H1 (cell line): ENCODE data around the gene EXOC1L. TPM values are rescaled to one million over a fixed set of nuclear protein-coding genes. Genes with fewer than 3 reads are reported as not detected.

Experiments used
- CBX5 ChIP-seq: fragments of 300-800, 300-1000 bp; sonication (generic); IDR thresholded peaks from 2 replicates; pipeline ENCODE4 v1.7.1; 2016; ENCODE audit warnings: antibody characterized with exemption, low read length, low read depth
- FOSL1 ChIP-seq: IDR thresholded peaks from 2 replicates; pipeline ENCODE4 v1.6.1; 2011; ENCODE audit warnings: mild to moderate bottlenecking, low read depth, low read length, moderate library complexity; ENCODE audit not compliant: insufficient read depth
- polyA plus RNA-seq, 7 experiments: library from polyadenylated mRNA; depleted of rRNA in 3 of 7; stranded (reverse) in 5 of 7; unstranded in 2 of 7; fragments of >200 nt in 5 of 7; fragments of 200-250 nt in 2 of 7; gene quantifications; 1 replicate in 5 of 7; 2 replicates in 1 of 7; 4 replicates in 1 of 7; pipeline versions ENCODE4 v1.2.1 to v1.2.3, GENCODE V29; 2011 to 2013; ENCODE audit warnings: missing spikeins in 2 of 7, mixed read lengths in 2 of 7
- total RNA-seq: library from RNA; stranded (reverse); fragmentation: NEBNext Ultra II Directional; extraction: Animal tissue kit (Norgen Biotek cat#: 25700); gene quantifications from 2 replicates; pipeline ENCODE4 v1.2.1, GENCODE V29; 2021

Gene EXOC1L
- total and polyA plus RNA-seq, 2 of the 8 experiments (the other 6 are each of a cell fraction or from before 2014, with no cell fraction given) = 0.08 TPM; not detected in 1

DNA sequence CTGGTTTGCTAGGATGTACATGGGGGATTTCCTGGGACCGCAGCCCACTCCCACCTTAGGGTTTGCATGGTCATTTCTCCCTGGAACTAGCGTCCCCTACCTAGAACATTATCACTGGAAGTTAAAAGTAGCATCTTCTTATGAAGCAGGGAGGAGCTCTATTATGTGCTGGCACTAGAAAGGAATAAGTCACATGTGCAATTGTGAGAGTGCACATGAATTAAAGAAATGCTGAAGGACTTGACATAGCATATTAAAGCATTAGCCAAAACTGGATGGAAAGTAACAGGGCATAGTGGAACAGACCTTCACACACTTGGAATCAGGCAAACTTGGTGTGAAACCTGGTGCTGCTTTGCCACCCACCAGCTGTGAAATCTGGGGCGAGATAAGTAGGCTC is 2.7 kb downstream of the EXOC1L start (continued):
- TF ChIP-seq FOSL1 (no peak), CBX5 (no peak)
